Measurements from ENCODE around the gene FAM171A2.

DNA sequence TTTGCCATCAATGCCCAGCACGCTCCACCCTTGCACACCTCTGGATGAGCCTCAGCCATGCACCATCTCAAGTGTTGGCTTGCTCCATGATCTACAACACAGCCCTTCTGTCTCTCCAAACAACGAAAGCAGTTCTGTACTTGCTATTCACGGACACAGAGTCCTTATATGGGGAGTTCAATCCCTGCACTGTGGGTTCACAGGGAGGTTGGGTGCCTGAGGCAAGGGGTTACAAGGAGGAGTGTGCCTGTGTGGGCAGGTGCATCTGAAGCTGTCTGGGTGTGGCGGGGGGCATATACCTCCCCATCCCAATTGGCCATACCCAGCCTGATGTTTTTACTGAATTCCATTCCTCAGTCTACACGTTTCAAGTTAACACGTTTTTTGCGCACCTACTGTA is 49.6 kb downstream of the FAM171A2 start:
- TF ChIP-seq, protein P1, sequence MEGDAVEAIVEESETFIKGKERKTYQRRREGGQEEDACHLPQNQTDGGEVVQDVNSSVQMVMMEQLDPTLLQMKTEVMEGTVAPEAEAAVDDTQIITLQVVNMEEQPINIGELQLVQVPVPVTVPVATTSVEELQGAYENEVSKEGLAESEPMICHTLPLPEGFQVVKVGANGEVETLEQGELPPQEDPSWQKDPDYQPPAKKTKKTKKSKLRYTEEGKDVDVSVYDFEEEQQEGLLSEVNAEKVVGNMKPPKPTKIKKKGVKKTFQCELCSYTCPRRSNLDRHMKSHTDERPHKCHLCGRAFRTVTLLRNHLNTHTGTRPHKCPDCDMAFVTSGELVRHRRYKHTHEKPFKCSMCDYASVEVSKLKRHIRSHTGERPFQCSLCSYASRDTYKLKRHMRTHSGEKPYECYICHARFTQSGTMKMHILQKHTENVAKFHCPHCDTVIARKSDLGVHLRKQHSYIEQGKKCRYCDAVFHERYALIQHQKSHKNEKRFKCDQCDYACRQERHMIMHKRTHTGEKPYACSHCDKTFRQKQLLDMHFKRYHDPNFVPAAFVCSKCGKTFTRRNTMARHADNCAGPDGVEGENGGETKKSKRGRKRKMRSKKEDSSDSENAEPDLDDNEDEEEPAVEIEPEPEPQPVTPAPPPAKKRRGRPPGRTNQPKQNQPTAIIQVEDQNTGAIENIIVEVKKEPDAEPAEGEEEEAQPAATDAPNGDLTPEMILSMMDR (IDR thresholded peaks at IDR 0.05; ENCODE audit: low read depth, low read length, poor library complexity, severe bottlenecking): no peak
- TF ChIP-seq EZH2phosphoT487 (IDR thresholded peaks at IDR 0.05; ENCODE audit: borderline replicate concordance, low read length): no peak
